Neuron (in vitro differentiated cells): ENCODE results near the gene ECE2.
A peak's percentile ranks its signal among the peaks of the same experiment; 100 is the strongest.
"Not testable (repeated sequence)": the region's sequence is repeated elsewhere in the genome, so short reads cannot be mapped to it uniquely, and the experiment has no call there.

Experiments
- H2AFZ ChIP-seq: one replicate; pipeline ENCODE4 v1.6.1; 2013; ENCODE audit warnings: low read depth, mild to moderate bottlenecking, inconsistent platforms, low read length, moderate library complexity
- H3K27me3 ChIP-seq: one replicate; pipeline ENCODE4 v1.6.1; 2013; ENCODE audit warnings: low read length; ENCODE audit not compliant: insufficient read depth
- H3K36me3 ChIP-seq: one replicate; pipeline ENCODE4 v1.6.1; 2013; ENCODE audit warnings: low read length; ENCODE audit not compliant: insufficient read depth
- H3K4me1 ChIP-seq: one replicate; pipeline ENCODE4 v1.6.1; 2013; ENCODE audit warnings: low read length; ENCODE audit not compliant: insufficient read depth
- H3K4me3 ChIP-seq: 2 replicates; pipeline ENCODE4 v1.5.1; 2013; ENCODE audit warnings: mild to moderate bottlenecking, low read length, moderate library complexity
- H3K9me3 ChIP-seq: one replicate; pipeline ENCODE4 v1.6.1; 2013; ENCODE audit warnings: low read length

Gene ECE2

GRCh38 chr3:184333190-184333589 is 57.4 kb downstream of the ECE2 start:
- peaks cover 20% of the 10 kb centered on the region for H3K4me1 ChIP-seq
- H3K4me3 ChIP-seq = no peak overlapping the region
- H3K36me3 ChIP-seq = peaks cover 58% of the 10 kb centered on the region
- no peak overlapping the region for H2AFZ ChIP-seq
- H3K27me3 ChIP-seq = no peaks in the 10 kb centered on the region
- H3K9me3 ChIP-seq = no peaks in the 10 kb centered on the region

- Histone ChIP-seq H3K4me3 (no peak overlapping the region), H3K4me1 (peaks cover 23% of the 10 kb centered on the region), H3K36me3 (peaks cover 53% of the 10 kb centered on the region), H3K27me3 (no peaks in the 10 kb centered on the region), H2AFZ (no peak overlapping the region), H3K9me3 (no peaks in the 10 kb centered on the region)
Measured at GRCh38 chr3:184333700-184334099, 57.9 kb downstream of the ECE2 start.

DNA sequence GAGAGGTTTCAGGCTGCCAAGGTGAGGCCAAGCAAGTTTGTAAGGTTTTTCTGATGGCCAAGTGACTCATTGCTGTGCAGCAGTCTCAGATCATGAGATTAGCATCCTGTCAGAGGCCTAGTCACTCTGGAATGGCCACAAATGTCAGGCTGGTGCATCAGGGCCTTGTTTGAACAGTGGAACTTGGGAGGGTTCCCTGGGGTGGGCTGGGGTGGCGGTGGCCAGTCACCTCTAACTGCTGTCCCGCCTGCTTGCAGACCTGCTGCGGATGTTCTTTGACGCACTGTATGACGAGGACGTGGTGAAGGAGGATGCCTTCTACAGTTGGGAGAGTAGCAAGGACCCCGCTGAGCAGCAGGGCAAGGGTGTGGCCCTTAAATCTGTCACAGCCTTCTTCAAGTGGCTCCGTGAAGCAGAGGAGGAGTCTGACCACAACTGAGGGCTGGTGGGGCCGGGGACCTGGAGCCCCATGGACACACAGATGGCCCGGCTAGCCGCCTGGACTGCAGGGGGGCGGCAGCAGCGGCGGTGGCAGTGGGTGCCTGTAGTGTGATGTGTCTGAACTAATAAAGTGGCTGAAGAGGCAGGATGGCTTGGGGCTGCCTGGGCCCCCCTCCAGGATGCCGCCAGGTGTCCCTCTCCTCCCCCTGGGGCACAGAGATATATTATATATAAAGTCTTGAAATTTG is 58.8 kb downstream of the ECE2 start:
- peaks cover 31% of the 10 kb centered on the region for H3K4me1 ChIP-seq

GRCh38 chr3:184335291-184335660 is 59.5 kb downstream of the ECE2 start:
- Histone ChIP-seq H2AFZ (no peak overlapping the region), H3K4me1 (peaks cover 33% of the 10 kb centered on the region), H3K27me3 (no peaks in the 10 kb centered on the region), H3K36me3 (peaks cover 42% of the 10 kb centered on the region), H3K4me3 (peak overlapping the region; percentile 63), H3K9me3 (no peaks in the 10 kb centered on the region)

More for the DNA sequence above, 58.8 kb downstream of the ECE2 start:
- Histone ChIP-seq H3K4me3 (no peak overlapping the region), H2AFZ (no peak overlapping the region), H3K27me3 (no peaks in the 10 kb centered on the region), H3K9me3 (no peaks in the 10 kb centered on the region), H3K36me3 (peaks cover 46% of the 10 kb centered on the region)

- Histone ChIP-seq H3K27me3 (no peaks in the 10 kb centered on the region), H3K4me3 (peak overlapping the region; percentile 63), H3K4me1 (peaks cover 33% of the 10 kb centered on the region), H2AFZ (no peak overlapping the region), H3K36me3 (peaks cover 39% of the 10 kb centered on the region), H3K9me3 (no peaks in the 10 kb centered on the region)
Measured at GRCh38 chr3:184335661-184336546, 60.1 kb downstream of the ECE2 start.

DNA sequence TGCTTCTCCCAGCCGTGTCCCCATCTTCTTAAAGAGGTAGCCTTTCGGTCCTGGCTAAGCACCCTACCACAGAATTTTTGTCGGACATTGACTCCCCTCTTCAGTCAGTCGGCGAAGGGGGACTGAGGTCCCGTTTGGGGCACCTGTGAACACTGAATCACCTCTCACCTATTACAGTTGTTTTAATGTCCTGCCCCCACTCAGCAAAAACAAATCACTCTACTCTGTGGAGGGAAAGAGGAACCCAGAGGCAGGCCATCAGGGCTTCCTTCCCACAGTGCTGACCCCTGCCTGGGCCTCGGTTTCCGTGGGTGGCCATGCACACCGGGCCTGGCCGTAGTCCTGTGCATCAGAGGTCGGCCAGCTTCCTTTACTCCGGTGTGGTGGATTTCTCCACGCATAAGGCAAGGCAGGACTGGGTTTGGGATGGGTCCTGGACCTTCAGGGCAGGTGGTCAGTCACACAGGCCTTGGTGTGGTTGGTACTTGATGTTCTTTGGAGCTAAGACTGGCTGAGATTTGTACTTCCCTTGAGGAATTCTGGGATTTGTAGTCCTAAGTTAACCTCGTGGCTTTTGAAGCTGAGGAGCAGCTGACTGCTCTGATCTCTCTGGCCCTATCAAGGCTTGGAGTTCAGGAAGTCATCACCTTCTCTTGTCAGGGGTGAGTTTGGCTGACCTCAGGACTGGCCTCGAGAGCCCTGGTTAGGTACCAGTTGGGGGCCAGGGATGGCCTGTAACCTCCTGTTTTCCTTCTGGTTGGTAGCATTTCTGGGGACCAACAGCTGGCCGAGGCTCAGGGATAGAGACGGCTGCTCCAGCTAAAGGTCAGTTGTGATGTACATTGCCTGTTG is 61.0 kb downstream of the ECE2 start:
- no peak overlapping the region for H2AFZ ChIP-seq

DNA sequence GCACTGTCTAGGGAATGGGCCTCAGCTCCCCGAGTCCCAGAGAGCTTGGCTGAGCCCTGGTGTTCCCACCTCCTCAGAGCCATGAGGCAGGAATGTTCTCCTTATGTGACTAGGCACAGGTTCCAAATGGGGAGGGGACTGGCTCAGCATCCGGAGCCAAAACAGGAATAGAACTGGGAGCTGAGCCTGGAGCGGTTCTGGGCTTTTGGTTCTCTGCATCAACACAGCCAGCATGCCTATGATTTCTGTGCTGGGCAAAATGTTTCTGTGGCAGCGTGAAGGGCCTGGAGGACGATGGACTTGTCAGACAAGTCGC is 61.5 kb downstream of the ECE2 start, which contains the start of gene FAM131A:
TSS of gene FAM131A (plus strand) at position 202 of the 316 bp plus-strand sequence. CDS start at position 233, 31 bp downstream.
- no peak within 1 kb of the TSS for H2AFZ ChIP-seq
- no peaks in the 10 kb centered on the region for H3K27me3 ChIP-seq
- H3K4me3 ChIP-seq = peak within 1 kb of the TSS; percentile 63
- no peaks in the 10 kb centered on the region for H3K9me3 ChIP-seq
- H3K36me3 ChIP-seq = peaks cover 29% of the 10 kb centered on the region
- H3K4me1 ChIP-seq = peaks cover 33% of the 10 kb centered on the region

More for the DNA sequence above, 61.0 kb downstream of the ECE2 start:
- Histone ChIP-seq H3K36me3 (peaks cover 33% of the 10 kb centered on the region), H3K9me3 (no peaks in the 10 kb centered on the region), H3K4me3 (peak overlapping the region; percentile 63), H3K27me3 (no peaks in the 10 kb centered on the region), H3K4me1 (peaks cover 33% of the 10 kb centered on the region)

DNA sequence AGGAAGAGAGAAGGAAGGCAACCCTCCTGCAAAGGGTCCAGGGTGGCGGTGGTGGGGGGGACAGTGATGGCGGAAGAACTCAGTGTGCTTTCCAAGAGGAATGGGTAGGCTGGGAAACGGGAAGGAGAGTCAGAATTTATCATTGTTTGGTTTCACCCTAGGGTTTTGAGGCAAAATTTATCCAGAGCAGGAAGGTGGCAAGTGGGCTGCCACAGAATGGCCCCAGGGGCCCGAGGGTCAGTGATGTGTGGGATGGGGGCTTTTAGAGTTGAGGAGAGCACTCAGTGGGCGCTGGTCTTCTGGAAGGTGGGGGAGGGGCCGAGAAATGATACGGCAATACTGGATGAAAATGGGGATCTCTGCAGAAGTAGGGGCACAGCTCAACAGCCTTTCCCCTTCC is 62.2 kb downstream of the ECE2 start:
- Histone ChIP-seq H3K36me3 (peaks cover 28% of the 10 kb centered on the region), H2AFZ (no peak overlapping the region), H3K9me3 (no peaks in the 10 kb centered on the region), H3K4me3 (peak overlapping the region; percentile 10), H3K27me3 (no peaks in the 10 kb centered on the region), H3K4me1 (peaks cover 33% of the 10 kb centered on the region)

GRCh38 chr3:184338511-184338945 is 62.7 kb downstream of the ECE2 start:
- Histone ChIP-seq H3K27me3 (no peaks in the 10 kb centered on the region), H3K4me1 (peaks cover 33% of the 10 kb centered on the region), H3K36me3 (peaks cover 30% of the 10 kb centered on the region), H2AFZ (no peak overlapping the region), H3K9me3 (no peaks in the 10 kb centered on the region), H3K4me3 (peak overlapping the region; percentile 43)

DNA sequence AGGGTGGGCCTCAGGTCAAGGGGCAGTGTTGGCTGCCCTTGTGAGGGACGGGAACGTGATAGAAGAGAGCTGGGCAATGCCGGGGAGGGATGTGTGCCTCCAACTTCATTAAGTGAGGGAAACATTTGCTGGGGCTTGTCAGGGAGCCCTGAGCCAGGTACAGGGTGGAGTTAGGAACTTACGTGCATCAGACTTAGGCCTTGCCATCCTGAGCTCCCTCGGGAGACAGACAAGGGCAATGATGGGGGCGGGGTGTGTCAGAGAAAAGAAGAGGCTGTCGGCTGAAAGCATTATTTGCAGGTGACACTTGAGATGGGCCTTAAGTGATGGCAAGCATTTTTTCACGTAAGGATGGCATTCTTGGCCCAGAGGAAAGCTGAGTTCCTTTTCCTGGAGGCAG is 63.2 kb downstream of the ECE2 start:
- peak overlapping the region; percentile 43 for H3K4me3 ChIP-seq
- no peaks in the 10 kb centered on the region for H3K27me3 ChIP-seq
- no peaks in the 10 kb centered on the region for H3K9me3 ChIP-seq
- no peak overlapping the region for H2AFZ ChIP-seq
- peaks cover 33% of the 10 kb centered on the region for H3K4me1 ChIP-seq
- H3K36me3 ChIP-seq = peaks cover 28% of the 10 kb centered on the region

GRCh38 chr3:184339451-184340135 is 63.8 kb downstream of the ECE2 start:
- not testable (repeated sequence) for H2AFZ ChIP-seq, H3K9me3 ChIP-seq, H3K27me3 ChIP-seq, H3K4me3 ChIP-seq
- Histone ChIP-seq H3K36me3 (peaks cover 22% of the 10 kb centered on the region), H3K4me1 (peaks cover 33% of the 10 kb centered on the region)

GRCh38 chr3:184341925-184342324 is 66.1 kb downstream of the ECE2 start:
- Histone ChIP-seq H3K4me1 (peaks cover 38% of the 10 kb centered on the region), H3K27me3 (no peaks in the 10 kb centered on the region), H2AFZ (no peak overlapping the region), H3K36me3 (peaks cover 29% of the 10 kb centered on the region), H3K9me3 (no peaks in the 10 kb centered on the region), H3K4me3 (no peak overlapping the region)
